Measurements from ENCODE around the gene CADPS. TPM values are rescaled to one million over a fixed set of nuclear protein-coding genes. Genes with fewer than 3 reads are reported as not detected.

Gene CADPS
- total and polyA plus RNA-seq, 2 experiments from 2014 or later: 2.8 to 8.1 TPM

DNA sequence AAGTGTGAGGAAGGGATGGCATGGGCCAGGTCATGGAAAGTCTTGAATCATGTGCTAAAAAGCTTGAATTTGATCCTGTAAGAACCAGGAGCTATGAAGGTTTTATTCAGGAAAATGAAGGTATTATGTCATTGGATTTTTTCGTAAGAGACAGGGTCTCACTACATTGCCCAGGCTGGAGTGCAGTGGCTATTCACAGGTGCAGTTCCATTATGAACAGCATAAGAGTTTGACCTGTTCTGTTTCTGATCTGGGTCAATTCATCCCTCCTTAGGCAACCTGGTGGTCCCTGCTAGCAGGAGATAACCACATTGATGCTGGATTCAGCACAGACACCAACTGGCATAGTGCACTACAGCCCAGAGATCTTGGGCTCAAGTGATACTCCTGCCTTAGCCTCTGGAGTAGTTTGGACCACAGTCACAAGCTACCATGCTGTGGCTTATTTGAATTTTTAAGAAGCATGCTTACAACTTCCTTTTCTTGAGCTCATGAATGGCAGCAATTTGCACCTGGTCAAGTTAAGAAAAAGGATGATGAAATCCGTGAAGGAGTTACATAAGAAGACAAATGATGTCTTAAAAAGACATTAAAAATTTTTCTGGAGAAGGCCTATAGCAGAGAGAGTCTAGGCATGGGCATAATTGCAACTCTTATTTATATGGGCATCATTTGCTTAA is 79.1 kb downstream of the CADPS start:
- WGBS (ENCODE audit: low lambda C conversion rate, missing lambda C conversion rate): 83% methylated on average over 2 of the region's 2 CpGs
- no peaks in the 10 kb centered on the region for H3K9me2 ChIP-seq (replicated peaks; ENCODE audit: insufficient read depth)
- H3K4me1 ChIP-seq (ENCODE audit: insufficient read depth): no peaks in the 10 kb centered on the region
- H2AFZ ChIP-seq: no peak overlapping the region
- no peak overlapping the region for H3K4me2 ChIP-seq
- no peaks in the 10 kb centered on the region for H3K9me3 ChIP-seq (ENCODE audit: low read depth)
- H3K79me2 ChIP-seq: no peaks in the 10 kb centered on the region
- no peak overlapping the region for H3K27ac ChIP-seq
- TF ChIP-seq EZH2phosphoT487 (IDR thresholded peaks at IDR 0.05; ENCODE audit: low read depth, severe bottlenecking, unreplicated experiment): no peak
- no peak for TF ChIP-seq EZH2 (IDR thresholded peaks at IDR 0.05; ENCODE audit: borderline replicate concordance)
- TF ChIP-seq, protein P1, sequence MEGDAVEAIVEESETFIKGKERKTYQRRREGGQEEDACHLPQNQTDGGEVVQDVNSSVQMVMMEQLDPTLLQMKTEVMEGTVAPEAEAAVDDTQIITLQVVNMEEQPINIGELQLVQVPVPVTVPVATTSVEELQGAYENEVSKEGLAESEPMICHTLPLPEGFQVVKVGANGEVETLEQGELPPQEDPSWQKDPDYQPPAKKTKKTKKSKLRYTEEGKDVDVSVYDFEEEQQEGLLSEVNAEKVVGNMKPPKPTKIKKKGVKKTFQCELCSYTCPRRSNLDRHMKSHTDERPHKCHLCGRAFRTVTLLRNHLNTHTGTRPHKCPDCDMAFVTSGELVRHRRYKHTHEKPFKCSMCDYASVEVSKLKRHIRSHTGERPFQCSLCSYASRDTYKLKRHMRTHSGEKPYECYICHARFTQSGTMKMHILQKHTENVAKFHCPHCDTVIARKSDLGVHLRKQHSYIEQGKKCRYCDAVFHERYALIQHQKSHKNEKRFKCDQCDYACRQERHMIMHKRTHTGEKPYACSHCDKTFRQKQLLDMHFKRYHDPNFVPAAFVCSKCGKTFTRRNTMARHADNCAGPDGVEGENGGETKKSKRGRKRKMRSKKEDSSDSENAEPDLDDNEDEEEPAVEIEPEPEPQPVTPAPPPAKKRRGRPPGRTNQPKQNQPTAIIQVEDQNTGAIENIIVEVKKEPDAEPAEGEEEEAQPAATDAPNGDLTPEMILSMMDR (IDR thresholded peaks at IDR 0.05; ENCODE audit: poor library complexity): no peak
- H3K27me3 ChIP-seq: no peaks in the 10 kb centered on the region
- no peak overlapping the region for H3K4me3 ChIP-seq
- no peaks in the 10 kb centered on the region for H3K36me3 ChIP-seq (replicated peaks; ENCODE audit: insufficient read depth, low read depth)
- H4K20me1 ChIP-seq (ENCODE audit: insufficient read depth, poor library complexity, severe bottlenecking): no peaks in the 10 kb centered on the region
- no peak for DNase-seq (ENCODE audit: low spot score)

DNA sequence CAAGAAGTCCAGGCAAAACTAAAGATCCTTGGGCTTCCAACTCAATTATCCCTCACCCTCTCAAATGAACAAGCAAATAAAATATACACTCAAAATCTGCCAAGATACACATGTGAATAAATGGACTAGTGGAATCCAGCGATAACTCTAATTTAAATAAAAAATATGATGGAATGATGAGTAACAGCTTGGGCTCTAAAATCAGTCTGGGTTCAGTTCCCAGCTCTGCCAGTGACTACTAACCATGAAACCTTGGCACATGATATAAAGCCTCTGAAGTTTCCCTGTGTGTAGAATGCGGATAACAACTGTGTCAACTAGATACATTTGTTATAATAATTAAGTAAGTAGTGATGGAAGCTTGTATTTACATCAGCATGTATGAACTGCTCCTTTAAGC is 81.3 kb downstream of the CADPS start:
- Histone ChIP-seq H3K4me3 (no peak overlapping the region), H3K79me2 (no peaks in the 10 kb centered on the region), H4K20me1 (ENCODE audit: insufficient read depth, poor library complexity, severe bottlenecking) (no peaks in the 10 kb centered on the region), H3K27me3 (no peaks in the 10 kb centered on the region), H3K36me3 (replicated peaks; ENCODE audit: insufficient read depth, low read depth) (no peaks in the 10 kb centered on the region), H3K4me2 (no peak overlapping the region), H3K9me2 (replicated peaks; ENCODE audit: insufficient read depth) (no peaks in the 10 kb centered on the region), H2AFZ (no peak overlapping the region), H3K27ac (no peak overlapping the region), H3K4me1 (ENCODE audit: insufficient read depth) (no peaks in the 10 kb centered on the region), H3K9me3 (ENCODE audit: low read depth) (no peaks in the 10 kb centered on the region)
- TF ChIP-seq EZH2 (IDR thresholded peaks at IDR 0.05; ENCODE audit: borderline replicate concordance): no peak
- TF ChIP-seq, protein P1 (IDR thresholded peaks at IDR 0.05; ENCODE audit: poor library complexity): no peak
- WGBS (ENCODE audit: low lambda C conversion rate, missing lambda C conversion rate): 85% methylated on average over 2 of the region's 2 CpGs
- no peak for DNase-seq (ENCODE audit: low spot score)

DNA sequence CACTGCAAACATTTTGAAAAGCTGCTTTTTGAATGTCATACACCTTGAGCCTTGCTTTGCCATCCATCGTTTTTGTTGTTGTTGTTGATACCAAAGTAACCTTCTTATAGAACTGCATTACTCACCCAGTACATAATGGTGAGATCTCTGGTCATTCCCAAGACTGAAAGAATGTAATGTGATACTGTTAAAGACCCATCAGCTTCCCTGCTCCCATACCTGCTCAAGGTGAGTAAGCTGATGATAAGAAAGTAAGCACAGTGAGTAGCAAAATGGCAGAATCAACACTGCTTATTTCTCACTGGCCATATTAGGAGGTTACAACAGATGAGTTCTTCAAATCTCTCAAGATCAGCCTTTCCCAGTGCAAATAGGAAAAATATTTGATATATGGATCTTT is 89.8 kb downstream of the CADPS start:
- no peaks in the 10 kb centered on the region for H3K36me3 ChIP-seq (replicated peaks; ENCODE audit: insufficient read depth, low read depth)
- TF ChIP-seq EZH2phosphoT487 (IDR thresholded peaks at IDR 0.05; ENCODE audit: low read depth, severe bottlenecking, unreplicated experiment): no peak
- no peak for TF ChIP-seq EZH2 (IDR thresholded peaks at IDR 0.05; ENCODE audit: borderline replicate concordance)
- TF ChIP-seq, protein P1 (IDR thresholded peaks at IDR 0.05; ENCODE audit: poor library complexity): no peak
- 67% methylated on average over 1 of the region's 1 CpG for WGBS (ENCODE audit: low lambda C conversion rate, missing lambda C conversion rate)
- no peak overlapping the region for H3K27ac ChIP-seq
- H3K4me1 ChIP-seq (ENCODE audit: insufficient read depth): no peaks in the 10 kb centered on the region
- no peak overlapping the region for H3K4me2 ChIP-seq
- H4K20me1 ChIP-seq (ENCODE audit: insufficient read depth, poor library complexity, severe bottlenecking): no peaks in the 10 kb centered on the region
- DNase-seq (ENCODE audit: low spot score): no peak
- H3K9me2 ChIP-seq (replicated peaks; ENCODE audit: insufficient read depth): no peaks in the 10 kb centered on the region
- H3K27me3 ChIP-seq: no peaks in the 10 kb centered on the region
- no peaks in the 10 kb centered on the region for H3K9me3 ChIP-seq (ENCODE audit: low read depth)
- no peak overlapping the region for H3K4me3 ChIP-seq
- H3K79me2 ChIP-seq: no peaks in the 10 kb centered on the region
- no peak overlapping the region for H2AFZ ChIP-seq

All from hepatocyte (in vitro differentiated cells).